OCI-LY7 (cell line): ENCODE data around the gene DPEP3. TPM values are rescaled to one million over a fixed set of nuclear protein-coding genes. Genes with fewer than 3 reads are reported as not detected.
A peak's percentile ranks its signal among the peaks of the same experiment; 100 is the strongest.

Experiments used
- BruUV-seq: library from RNA; stranded (reverse); fragments of 400-500 nt; replicated peaks from 2 replicates; lab custom pipeline; 2021; lab: Mats Ljungman, UMichigan
- CTCF ChIA-PET: fragments of 300-600 bp; sonication (Branson Sonifier 250); formaldehyde crosslinking; loops from one replicate; lab custom pipeline; 2022; ENCODE audit warnings: antibody characterized with exemption; ENCODE audit not compliant: unreplicated experiment; lab: Charles Lee
- POLR2A ChIA-PET: fragments of 300-600 bp; sonication (Branson Sonifier 250); formaldehyde crosslinking; loops from one replicate; lab custom pipeline; 2022; ENCODE audit warnings: antibody characterized with exemption; lab: Charles Lee
- DNase-seq: peaks from one replicate; pipeline ENCODE4 v3.0.0-alpha.2; 2015; ENCODE audit warnings: low spot score
- H2AFZ ChIP-seq: fragments of 200-600 bp; sonication (generic), shearing (Covaris generic); 2 replicates; pipeline ENCODE4 v1.6.1; 2014; ENCODE audit warnings: mild to moderate bottlenecking, antibody characterized with exemption, low read length, moderate library complexity
- H3K27ac ChIP-seq: fragments of 200-600 bp; sonication (generic); 2 replicates; pipeline ENCODE4 v1.5.1; 2014; ENCODE audit warnings: mixed run types, low read depth, mild to moderate bottlenecking, moderate library complexity, low read length, inconsistent platforms; ENCODE audit not compliant: poor library complexity, severe bottlenecking
- H3K36me3 ChIP-seq: fragments of 200-600 bp; sonication (generic); 2 replicates; pipeline ENCODE4 v1.6.1; 2014; ENCODE audit warnings: mild to moderate bottlenecking, antibody characterized with exemption, low read length, moderate library complexity, mixed read lengths; ENCODE audit not compliant: insufficient read depth
- H3K4me1 ChIP-seq: fragments of 200-600 bp; sonication (generic); 2 replicates; pipeline ENCODE4 v1.5.1; 2014; ENCODE audit warnings: mild to moderate bottlenecking, low read length; ENCODE audit not compliant: insufficient read depth, poor library complexity, severe bottlenecking
- H3K4me2 ChIP-seq: fragments of 200-600 bp; sonication (generic); 2 replicates; pipeline ENCODE4 v1.6.1; 2014; ENCODE audit warnings: mild to moderate bottlenecking, low read length
- H3K4me3 ChIP-seq: fragments of 200-600 bp; sonication (generic); 2 replicates; pipeline ENCODE4 v1.5.1; 2014; ENCODE audit warnings: mild to moderate bottlenecking, low read depth, low read length; ENCODE audit not compliant: poor library complexity, severe bottlenecking
- H3K79me2 ChIP-seq: fragments of 200-600 bp; sonication (generic); 2 replicates; pipeline ENCODE4 v1.6.1; 2016; ENCODE audit warnings: low read depth, mild to moderate bottlenecking, low read length, moderate library complexity, mixed read lengths; ENCODE audit not compliant: insufficient read depth
- H3K9me2 ChIP-seq: fragments of 200-600 bp; sonication (generic); 2 replicates; pipeline ENCODE4 v1.6.1; 2016; ENCODE audit warnings: mild to moderate bottlenecking, low read length, mixed read lengths; ENCODE audit not compliant: insufficient read depth
- H3K9me3 ChIP-seq: fragments of 200-600 bp; sonication (generic); 2 replicates; pipeline ENCODE4 v1.6.1; 2014; ENCODE audit warnings: mild to moderate bottlenecking, mixed run types, low read length, mixed read lengths
- H4K20me1 ChIP-seq: fragments of 200-600 bp; sonication (generic); 2 replicates; pipeline ENCODE4 v1.6.1; 2014; ENCODE audit warnings: mild to moderate bottlenecking, antibody characterized with exemption, low read length, moderate library complexity, mixed read lengths; ENCODE audit not compliant: insufficient read depth
- EZH2phosphoT487 ChIP-seq: fragments of 200-600 bp; sonication (generic); IDR thresholded peaks from 2 replicates; pipeline ENCODE4 v1.6.1; 2018; ENCODE audit warnings: low read depth, borderline replicate concordance, mild to moderate bottlenecking, mixed run types, antibody characterized with exemption, low read length, moderate library complexity, mixed read lengths
- intact Hi-C: fragments of 100-400 bp; cut with micrococcal nuclease; formaldehyde crosslinking; loops from one replicate; pipeline ENCODE4 v1.10.0; 2022; ENCODE audit not compliant: unreplicated experiment
- total RNA-seq, 2 experiments: library from RNA; depleted of rRNA in 1 of 2; stranded (reverse); fragments of >200 nt in 1 of 2; shearing (Covaris generic) in 1 of 2; gene quantifications; 2 replicates each; pipeline ENCODE4 v1.2.3, GENCODE V29; 2014 to 2022
- TF ChIP-seq, protein P1 (sequence below): fragments of 200-600 bp; sonication (generic); conservative IDR thresholded peaks from 2 replicates; pipeline ENCODE4 v1.5.1; 2014; ENCODE audit warnings: mild to moderate bottlenecking, antibody characterized with exemption, low read length, moderate library complexity, mixed read lengths

DPEP3 gene
- total RNA-seq, 2 experiments from 2014 or later: not detected

DNA sequence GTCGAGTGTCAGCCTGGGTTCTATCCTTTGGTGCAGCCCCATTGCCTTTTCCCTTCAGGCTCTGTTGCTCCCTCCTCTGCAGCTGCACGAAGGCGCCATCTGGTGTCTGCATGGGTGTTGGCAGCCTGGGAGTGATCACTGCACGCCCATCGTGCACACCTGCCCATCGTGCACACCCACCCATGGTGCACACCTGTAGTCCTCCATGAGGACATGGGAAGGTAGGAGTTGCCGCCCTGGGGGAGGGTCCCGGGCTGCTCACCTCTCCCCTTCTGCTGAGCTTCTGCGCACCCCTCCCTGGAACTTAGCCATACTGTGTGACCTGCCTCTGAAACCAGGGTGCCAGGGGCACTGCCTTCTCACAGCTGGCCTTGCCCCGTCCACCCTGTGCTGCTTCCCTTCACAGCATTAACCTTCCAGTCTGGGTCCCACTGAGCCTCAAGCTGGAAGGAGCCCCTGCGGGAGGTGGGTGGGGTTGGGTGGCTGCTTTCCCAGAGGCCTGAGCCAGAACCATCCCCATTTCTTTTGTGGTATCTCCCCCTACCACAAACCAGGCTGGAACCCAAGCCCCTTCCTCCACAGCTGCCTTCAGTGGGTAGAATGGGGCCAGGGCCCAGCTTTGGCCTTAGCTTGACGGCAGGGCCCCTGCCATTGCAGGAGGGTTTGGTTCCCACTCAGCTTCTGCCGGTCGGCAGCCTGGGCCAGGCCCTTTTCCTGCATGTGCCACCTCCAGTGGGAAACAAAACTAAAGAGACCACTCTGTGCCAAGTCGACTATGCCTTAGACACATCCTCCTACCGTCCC lies 51.5 kb downstream of the DPEP3 start:
- H4K20me1 ChIP-seq: peaks cover 4% of the 10 kb centered on the region; the same call in 1 of the 2 replicates
- H3K4me1 ChIP-seq: peaks cover 10% of the 10 kb centered on the region
- TF ChIP-seq EZH2phosphoT487: no peak
- TF ChIP-seq, protein P1, sequence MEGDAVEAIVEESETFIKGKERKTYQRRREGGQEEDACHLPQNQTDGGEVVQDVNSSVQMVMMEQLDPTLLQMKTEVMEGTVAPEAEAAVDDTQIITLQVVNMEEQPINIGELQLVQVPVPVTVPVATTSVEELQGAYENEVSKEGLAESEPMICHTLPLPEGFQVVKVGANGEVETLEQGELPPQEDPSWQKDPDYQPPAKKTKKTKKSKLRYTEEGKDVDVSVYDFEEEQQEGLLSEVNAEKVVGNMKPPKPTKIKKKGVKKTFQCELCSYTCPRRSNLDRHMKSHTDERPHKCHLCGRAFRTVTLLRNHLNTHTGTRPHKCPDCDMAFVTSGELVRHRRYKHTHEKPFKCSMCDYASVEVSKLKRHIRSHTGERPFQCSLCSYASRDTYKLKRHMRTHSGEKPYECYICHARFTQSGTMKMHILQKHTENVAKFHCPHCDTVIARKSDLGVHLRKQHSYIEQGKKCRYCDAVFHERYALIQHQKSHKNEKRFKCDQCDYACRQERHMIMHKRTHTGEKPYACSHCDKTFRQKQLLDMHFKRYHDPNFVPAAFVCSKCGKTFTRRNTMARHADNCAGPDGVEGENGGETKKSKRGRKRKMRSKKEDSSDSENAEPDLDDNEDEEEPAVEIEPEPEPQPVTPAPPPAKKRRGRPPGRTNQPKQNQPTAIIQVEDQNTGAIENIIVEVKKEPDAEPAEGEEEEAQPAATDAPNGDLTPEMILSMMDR: peak; percentile 90
- TSS peak; percentile 26 for BruUV-seq
- no peak overlapping the region for H3K4me3 ChIP-seq
- no peaks in the 10 kb centered on the region for H3K9me2 ChIP-seq
- no peak overlapping the region for H3K27ac ChIP-seq
- H3K36me3 ChIP-seq: peaks cover 42% of the 10 kb centered on the region
- H2AFZ ChIP-seq: no peak overlapping the region
- POLR2A ChIA-PET: no interaction called here
- DNase-seq: peak; percentile 80
- intact Hi-C loops: loop anchor here (1.0 to 2.0 kb wide), 5 partner anchors 45 to 407 kb away; partner anchors contain the start of gene THAP11
- CTCF ChIA-PET: interaction anchor here (0.5 to 0.9 kb wide), 2 partner anchors 45 to 209 kb away, joined by 3 read pairs; partner anchors contain the start of gene GFOD2
- no peaks in the 10 kb centered on the region for H3K79me2 ChIP-seq
- H3K4me2 ChIP-seq: no peak overlapping the region
- H3K9me3 ChIP-seq: no peaks in the 10 kb centered on the region

DNA sequence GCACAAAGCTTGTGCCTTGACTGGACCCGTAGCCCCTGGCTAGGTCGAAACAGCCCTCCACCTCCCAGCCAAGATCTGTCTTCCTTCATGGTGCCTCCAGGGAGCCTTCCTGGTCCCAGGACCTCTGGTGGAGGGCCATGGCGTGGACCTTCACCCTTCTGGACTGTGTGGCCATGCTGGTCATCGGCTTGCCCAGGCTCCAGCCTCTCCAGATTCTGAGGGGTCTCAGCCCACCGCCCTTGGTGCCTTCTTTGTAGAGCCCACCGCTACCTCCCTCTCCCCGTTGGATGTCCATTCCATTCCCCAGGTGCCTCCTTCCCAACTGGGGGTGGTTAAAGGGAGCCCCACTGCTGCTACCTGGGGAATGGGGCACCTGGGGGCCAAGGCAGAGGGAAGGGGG lies 52.2 kb downstream of the DPEP3 start:
- no peak overlapping the region for H2AFZ ChIP-seq
- H4K20me1 ChIP-seq: peaks cover 4% of the 10 kb centered on the region; the same call in 1 of the 2 replicates
- H3K4me2 ChIP-seq: no peak overlapping the region
- no peak overlapping the region for H3K27ac ChIP-seq
- DNase-seq: no peak
- H3K36me3 ChIP-seq: peaks cover 38% of the 10 kb centered on the region
- H3K4me3 ChIP-seq: no peak overlapping the region
- TF ChIP-seq, protein P1: no peak
- TF ChIP-seq EZH2phosphoT487: no peak
- intact Hi-C loops: loop anchor here (1.0 to 2.0 kb wide), 5 partner anchors 45 to 407 kb away; partner anchors contain the start of gene THAP11
- no peaks in the 10 kb centered on the region for H3K9me2 ChIP-seq
- H3K4me1 ChIP-seq: peaks cover 10% of the 10 kb centered on the region
- ChIA-PET POLR2A (no interaction called here), CTCF (interaction anchor here (0.5 kb wide), 1 partner anchor 45 kb away, joined by 3 read pairs; no protein-coding TSS in a partner anchor)
- H3K79me2 ChIP-seq: no peaks in the 10 kb centered on the region
- H3K9me3 ChIP-seq: no peaks in the 10 kb centered on the region
- BruUV-seq: no TSS peak
